Skeletal muscle satellite cell (primary cell): ENCODE results near the gene SLC39A7.

Source experiments
- H3K27me3 ChIP-seq: 2 replicates; pipeline ENCODE4 v1.7.0; 2013; ENCODE audit warnings: low read length; ENCODE audit not compliant: control insufficient read depth, insufficient read depth
- H3K36me3 ChIP-seq: 2 replicates; pipeline ENCODE4 v1.7.0; 2013; ENCODE audit warnings: mild to moderate bottlenecking, control low read depth, low read length; ENCODE audit not compliant: insufficient read depth
- H3K4me1 ChIP-seq: 2 replicates; pipeline ENCODE4 v1.7.0; 2013; ENCODE audit warnings: low read length; ENCODE audit not compliant: control insufficient read depth, insufficient read depth
- H3K4me2 ChIP-seq: 2 replicates; pipeline ENCODE4 v1.7.0; 2013; ENCODE audit warnings: mild to moderate bottlenecking, low read length
- H3K4me3 ChIP-seq: 2 replicates; pipeline ENCODE4 v1.7.0; 2013; ENCODE audit warnings: low read length
- H3K9ac ChIP-seq: 2 replicates; pipeline ENCODE4 v1.7.0; 2013; ENCODE audit warnings: mild to moderate bottlenecking, low read depth, low read length, moderate library complexity
- H3K9me3 ChIP-seq: replicated peaks from 2 replicates; pipeline ENCODE4 v1.7.0; 2013; ENCODE audit warnings: mild to moderate bottlenecking, control low read depth, low read length

Gene SLC39A7

GRCh38 chr6:33236852-33237251 lies 36.2 kb downstream of the SLC39A7 start:
- Histone ChIP-seq H3K4me1 (no peaks in the 10 kb centered on the region), H3K4me2 (no peak overlapping the region), H3K9ac (no peak overlapping the region), H3K36me3 (no peaks in the 10 kb centered on the region), H3K27me3 (peaks cover 50% of the 10 kb centered on the region), H3K9me3 (no peaks in the 10 kb centered on the region), H3K4me3 (no peak overlapping the region)

GRCh38 chr6:33237741-33238140 lies 37.1 kb downstream of the SLC39A7 start:
- Histone ChIP-seq H3K4me1 (no peaks in the 10 kb centered on the region), H3K4me2 (no peak overlapping the region), H3K27me3 (peaks cover 57% of the 10 kb centered on the region), H3K9me3 (no peaks in the 10 kb centered on the region), H3K36me3 (no peaks in the 10 kb centered on the region), H3K9ac (no peak overlapping the region), H3K4me3 (no peak overlapping the region)

GRCh38 chr6:33241968-33242367 lies 41.3 kb downstream of the SLC39A7 start:
- Histone ChIP-seq H3K4me1 (no peaks in the 10 kb centered on the region), H3K4me3 (no peak overlapping the region), H3K4me2 (no peak overlapping the region), H3K9ac (no peak overlapping the region), H3K36me3 (no peaks in the 10 kb centered on the region), H3K9me3 (no peaks in the 10 kb centered on the region), H3K27me3 (peaks cover 37% of the 10 kb centered on the region)

- H3K36me3 ChIP-seq, result no peaks in the 10 kb centered on the region
These were observed 42.8 kb downstream of the SLC39A7 start for GRCh38 chr6:33243476-33243875.

GRCh38 chr6:33247977-33248642 lies 47.4 kb downstream of the SLC39A7 start:
- H3K36me3 ChIP-seq, result peaks cover 10% of the 10 kb centered on the region
- H3K4me2 ChIP-seq, result peak overlapping the region; percentile 96
- H3K27me3 ChIP-seq, result peaks cover 5% of the 10 kb centered on the region
- H3K9me3 ChIP-seq, result no peaks in the 10 kb centered on the region
- peak overlapping the region; percentile 72 for H3K4me3 ChIP-seq
- H3K9ac ChIP-seq, result peak overlapping the region; percentile 85
- H3K4me1 ChIP-seq, result peaks cover 29% of the 10 kb centered on the region

More at GRCh38 chr6:33243476-33243875, 42.8 kb downstream of the SLC39A7 start:
- Histone ChIP-seq H3K9me3 (no peaks in the 10 kb centered on the region), H3K4me3 (no peak overlapping the region), H3K4me2 (no peak overlapping the region), H3K27me3 (peaks cover 30% of the 10 kb centered on the region), H3K9ac (no peak overlapping the region), H3K4me1 (peaks cover 5% of the 10 kb centered on the region)

GRCh38 chr6:33248643-33248931 lies 47.9 kb downstream of the SLC39A7 start:
- Histone ChIP-seq H3K9me3 (no peaks in the 10 kb centered on the region), H3K36me3 (peaks cover 10% of the 10 kb centered on the region), H3K4me2 (peak overlapping the region; percentile 96), H3K27me3 (no peaks in the 10 kb centered on the region), H3K4me1 (peaks cover 29% of the 10 kb centered on the region), H3K4me3 (peak overlapping the region; percentile 72), H3K9ac (peak overlapping the region; percentile 85)

GRCh38 chr6:33248932-33249731 lies 48.5 kb downstream of the SLC39A7 start:
- Histone ChIP-seq H3K36me3 (peaks cover 10% of the 10 kb centered on the region), H3K9ac (peak overlapping the region; percentile 90), H3K9me3 (no peaks in the 10 kb centered on the region), H3K27me3 (no peaks in the 10 kb centered on the region), H3K4me3 (peak overlapping the region; percentile 81), H3K4me2 (peak overlapping the region; percentile 96), H3K4me1 (peaks cover 29% of the 10 kb centered on the region)

GRCh38 chr6:33249732-33250630 lies 49.3 kb downstream of the SLC39A7 start:
- Histone ChIP-seq H3K4me3 (peak overlapping the region; percentile 81), H3K27me3 (no peaks in the 10 kb centered on the region), H3K36me3 (peaks cover 10% of the 10 kb centered on the region), H3K9ac (peak overlapping the region; percentile 90), H3K4me2 (peak overlapping the region; percentile 96), H3K9me3 (no peaks in the 10 kb centered on the region), H3K4me1 (peaks cover 29% of the 10 kb centered on the region)

GRCh38 chr6:33250731-33251130 lies 50.1 kb downstream of the SLC39A7 start:
- no peaks in the 10 kb centered on the region for H3K9me3 ChIP-seq
- peak overlapping the region; percentile 51 for H3K4me3 ChIP-seq

GRCh38 chr6:33251395-33252012 lies 50.8 kb downstream of the SLC39A7 start:
- Histone ChIP-seq H3K4me3 (no peak overlapping the region), H3K9ac (no peak overlapping the region), H3K9me3 (no peaks in the 10 kb centered on the region), H3K4me2 (no peak overlapping the region), H3K27me3 (no peaks in the 10 kb centered on the region), H3K4me1 (peaks cover 29% of the 10 kb centered on the region), H3K36me3 (peaks cover 10% of the 10 kb centered on the region)

More at GRCh38 chr6:33250731-33251130, 50.1 kb downstream of the SLC39A7 start:
- Histone ChIP-seq H3K9ac (no peak overlapping the region), H3K27me3 (no peaks in the 10 kb centered on the region), H3K4me2 (peak overlapping the region; percentile 96), H3K4me1 (peaks cover 29% of the 10 kb centered on the region), H3K36me3 (peaks cover 10% of the 10 kb centered on the region)

GRCh38 chr6:33252759-33253158 lies 52.1 kb downstream of the SLC39A7 start:
- Histone ChIP-seq H3K27me3 (no peaks in the 10 kb centered on the region), H3K9me3 (no peaks in the 10 kb centered on the region), H3K4me1 (peaks cover 29% of the 10 kb centered on the region), H3K36me3 (peaks cover 10% of the 10 kb centered on the region), H3K4me2 (no peak overlapping the region), H3K4me3 (no peak overlapping the region), H3K9ac (no peak overlapping the region)
